ENCODE data around the gene KLF7.

Gene KLF7

GRCh38 chr2:207166349-207167098, 776 bp upstream of the KLF7 start:
- DNase-seq: peak; percentile 74

GRCh38 chr2:207166039-207166348, 246 bp upstream of the KLF7 start:
- DNase-seq: peak; percentile 97

- DNase-seq: no peak
These were observed 1.5 kb downstream of the KLF7 start for GRCh38 chr2:207164006-207164831.

GRCh38 chr2:207163756-207164005, 2.1 kb downstream of the KLF7 start:
- DNase-seq: no peak

GRCh38 chr2:207163053-207163755, 2.5 kb downstream of the KLF7 start:
- peak; percentile 42 for DNase-seq

GRCh38 chr2:207162316-207162715, 3.4 kb downstream of the KLF7 start:
- no peak for DNase-seq

GRCh38 chr2:207161247-207162123, 4.3 kb downstream of the KLF7 start:
- DNase-seq: no peak

GRCh38 chr2:207160115-207160514, 5.6 kb downstream of the KLF7 start:
- no peak for DNase-seq

GRCh38 chr2:207159002-207159401, 6.7 kb downstream of the KLF7 start:
- no peak for DNase-seq

- DNase-seq: no peak
These were observed 8.0 kb downstream of the KLF7 start for GRCh38 chr2:207157731-207158130.

- DNase-seq: no peak
These were observed 8.6 kb downstream of the KLF7 start for GRCh38 chr2:207157162-207157481.

- peak; percentile 51 for DNase-seq
These were observed 9.1 kb downstream of the KLF7 start for GRCh38 chr2:207156451-207157161.

GRCh38 chr2:207155516-207156444, 10.0 kb downstream of the KLF7 start:
- no peak for DNase-seq

GRCh38 chr2:207154556-207155510, 10.9 kb downstream of the KLF7 start:
- DNase-seq: no peak

GRCh38 chr2:207153266-207153975, 12.3 kb downstream of the KLF7 start:
- no peak for DNase-seq

GRCh38 chr2:207151048-207151447, 14.7 kb downstream of the KLF7 start:
- DNase-seq: no peak

- no peak for DNase-seq
These were observed 15.5 kb downstream of the KLF7 start for GRCh38 chr2:207150284-207150683.

- DNase-seq: no peak
These were observed 16.2 kb downstream of the KLF7 start for GRCh38 chr2:207149249-207150213.
